GM23338 (cell line): ENCODE data around the gene SCN1B. TPM values are rescaled to one million over a fixed set of nuclear protein-coding genes. Genes with fewer than 3 reads are reported as not detected.

ENCODE experiments used
- ATAC-seq: fragments of 200-7000 bp; cut with Tn5 transposase; 3 replicates; pipeline ENCODE4 v1.9.1; 2020
- DNase-seq: peaks from one replicate; pipeline ENCODE4 v3.0.0-alpha.2; 2015; ENCODE audit warnings: low spot score
- H2AFZ ChIP-seq: fragments of 200-600 bp; sonication (generic); 2 replicates; pipeline ENCODE4 v1.8.0; 2016; ENCODE audit warnings: antibody characterized with exemption, mild to moderate bottlenecking, moderate library complexity
- H3F3A ChIP-seq: fragments of 200-600 bp; sonication (generic); replicated peaks from 2 replicates; pipeline ENCODE4 v1.8.0; 2017; ENCODE audit warnings: antibody characterized with exemption, mixed run types, low read depth
- H3K27ac ChIP-seq: fragments of 200-600 bp; sonication (generic); 2 replicates; pipeline ENCODE4 v1.6.1; 2016; ENCODE audit warnings: low read depth
- H3K27me3 ChIP-seq: fragments of 200-600 bp; sonication (generic); 2 replicates; pipeline ENCODE4 v1.8.0; 2016; ENCODE audit warnings: mild to moderate bottlenecking, mixed run types, moderate library complexity; ENCODE audit not compliant: insufficient read depth
- H3K36me3 ChIP-seq: fragments of 200-600 bp; sonication (generic); 2 replicates; pipeline ENCODE4 v1.8.0; 2016; ENCODE audit warnings: mild to moderate bottlenecking; ENCODE audit not compliant: insufficient read depth
- H3K4me1 ChIP-seq: fragments of 200-600 bp; sonication (generic); 2 replicates; pipeline ENCODE4 v1.8.0; 2016; ENCODE audit warnings: mild to moderate bottlenecking, moderate library complexity; ENCODE audit not compliant: insufficient read depth
- H3K4me2 ChIP-seq: fragments of 200-600 bp; sonication (generic); 2 replicates; pipeline ENCODE4 v1.7.1; 2017; ENCODE audit warnings: mixed run types
- H3K4me3 ChIP-seq: fragments of 200-600 bp; sonication (generic); 2 replicates; pipeline ENCODE4 v1.6.1; 2016; ENCODE audit warnings: mixed run types
- H3K79me2 ChIP-seq: fragments of 200-600 bp; sonication (generic); replicated peaks from 2 replicates; pipeline ENCODE4 v1.8.0; 2017; ENCODE audit warnings: mild to moderate bottlenecking; ENCODE audit not compliant: insufficient read depth
- H3K9me2 ChIP-seq: fragments of 200-600 bp; sonication (generic); 2 replicates; pipeline ENCODE4 v1.8.0; 2017; ENCODE audit not compliant: insufficient read depth
- H4K20me1 ChIP-seq: fragments of 200-600 bp; sonication (generic); replicated peaks from 2 replicates; pipeline ENCODE4 v1.8.0; 2017; ENCODE audit warnings: mild to moderate bottlenecking; ENCODE audit not compliant: insufficient read depth
- H3K27ac Mint-ChIP-seq: 2 replicates; pipeline ENCODE4 v1.8.0; 2020; ENCODE audit warnings: inconsistent platforms, mild to moderate bottlenecking, moderate library complexity, mixed read lengths
- H3K27me3 Mint-ChIP-seq: 3 replicates; pipeline ENCODE4 v1.8.0; 2022; ENCODE audit warnings: low read depth, mild to moderate bottlenecking, moderate library complexity, mixed read lengths, inconsistent platforms; ENCODE audit not compliant: insufficient read depth, poor library complexity
- H3K36me3 Mint-ChIP-seq: 3 replicates; pipeline ENCODE4 v1.8.0; 2021; ENCODE audit warnings: low read depth, mild to moderate bottlenecking, inconsistent platforms, moderate library complexity, mixed read lengths
- H3K4me1 Mint-ChIP-seq: 3 replicates; pipeline ENCODE4 v1.8.0; 2020; ENCODE audit warnings: mild to moderate bottlenecking, inconsistent platforms, mixed read lengths
- H3K4me3 Mint-ChIP-seq: 3 replicates; pipeline ENCODE4 v1.8.0; 2021; ENCODE audit warnings: moderate library complexity, mild to moderate bottlenecking, inconsistent platforms, mixed read lengths
- H3K9me3 Mint-ChIP-seq: 3 replicates; pipeline ENCODE4 v1.8.0; 2020; ENCODE audit warnings: moderate library complexity, mild to moderate bottlenecking, inconsistent platforms, mixed read lengths
- CREB1 ChIP-seq: fragments of 250-450 bp; sonication (Bioruptor Pico); IDR thresholded peaks from 2 replicates; pipeline ENCODE4 v1.5.0; 2020; ENCODE audit warnings: low read depth, mild to moderate bottlenecking, moderate library complexity
- EZH2 ChIP-seq: fragments of 200-600 bp; sonication (generic); IDR thresholded peaks from one replicate; pipeline ENCODE4 v1.8.0; 2017; ENCODE audit warnings: antibody characterized with exemption, mild to moderate bottlenecking, low read depth; ENCODE audit not compliant: unreplicated experiment
- EZH2phosphoT487 ChIP-seq: fragments of 200-600 bp; sonication (generic); IDR thresholded peaks from one replicate; pipeline ENCODE4 v1.8.1; 2018; ENCODE audit warnings: antibody characterized with exemption; ENCODE audit not compliant: unreplicated experiment
- JUNB ChIP-seq: IDR thresholded peaks from one replicate; pipeline ENCODE4 v1.6.1; 2016; ENCODE audit warnings: antibody characterized with exemption; ENCODE audit not compliant: unreplicated experiment
- NANOG ChIP-seq: IDR thresholded peaks from 2 replicates; pipeline ENCODE4 v1.6.1; 2016; ENCODE audit warnings: antibody characterized with exemption, borderline replicate concordance
- POLR2AphosphoS5 ChIP-seq: IDR thresholded peaks from 2 replicates; pipeline ENCODE4 v1.6.1; 2016; ENCODE audit warnings: antibody characterized with exemption, low read depth
- STAT1 ChIP-seq: IDR thresholded peaks from one replicate; pipeline ENCODE4 v1.6.1; 2016; ENCODE audit warnings: antibody characterized with exemption; ENCODE audit not compliant: unreplicated experiment
- ZNF114 ChIP-seq: fragments of 250-450 bp; sonication (Bioruptor Pico); IDR thresholded peaks from 2 replicates; pipeline ENCODE4 v1.5.0; 2020; ENCODE audit warnings: mild to moderate bottlenecking, moderate library complexity
- ZNF331 ChIP-seq: fragments of 250-450 bp; sonication (Bioruptor Pico); IDR thresholded peaks from 2 replicates; pipeline ENCODE4 v1.5.0; 2020; ENCODE audit warnings: low read depth, mild to moderate bottlenecking, moderate library complexity
- polyA plus RNA-seq: library from polyadenylated mRNA; unstranded; fragments of >200 nt; fragmentation: Nextera tagmentation; extraction: Ambion mirVana; gene quantifications from 2 replicates; pipeline ENCODE4 v1.2.1, GENCODE V29; 2016
- total RNA-seq: library from RNA; depleted of rRNA; stranded (reverse); fragments of >200 nt; shearing (Covaris generic); gene quantifications from 2 replicates; pipeline ENCODE4 v1.2.3, GENCODE V29; 2014
- TF ChIP-seq, protein P1 (sequence below), 2 experiments: fragments of 200-600 bp in 1 of 2; sonication (generic) in 1 of 2; conservative IDR thresholded peaks; 2 replicates each; pipeline versions ENCODE4 v1.5.1 to v1.6.1; 2016 to 2017; ENCODE audit warnings: antibody characterized with exemption in 2 of 2, low read depth in 2 of 2, mild to moderate bottlenecking in 2 of 2, moderate library complexity in 1 of 2
- TF ChIP-seq, protein P2 (sequence below): IDR thresholded peaks from one replicate; pipeline ENCODE4 v1.6.1; 2018; ENCODE audit warnings: antibody characterized with exemption; ENCODE audit not compliant: unreplicated experiment
- TF ChIP-seq, protein P3 (sequence below): fragments of 250-450 bp; sonication (Bioruptor Pico); IDR thresholded peaks from 2 replicates; pipeline ENCODE4 v1.5.0; 2020; ENCODE audit warnings: mild to moderate bottlenecking, moderate library complexity
- TF ChIP-seq, protein P4 (sequence below): IDR thresholded peaks from 2 replicates; pipeline ENCODE4 v1.6.1; 2016; ENCODE audit warnings: antibody characterized with exemption

SCN1B gene
- total and polyA plus RNA-seq, 2 experiments from 2014 or later: 1.7 to 4.8 TPM

DNA sequence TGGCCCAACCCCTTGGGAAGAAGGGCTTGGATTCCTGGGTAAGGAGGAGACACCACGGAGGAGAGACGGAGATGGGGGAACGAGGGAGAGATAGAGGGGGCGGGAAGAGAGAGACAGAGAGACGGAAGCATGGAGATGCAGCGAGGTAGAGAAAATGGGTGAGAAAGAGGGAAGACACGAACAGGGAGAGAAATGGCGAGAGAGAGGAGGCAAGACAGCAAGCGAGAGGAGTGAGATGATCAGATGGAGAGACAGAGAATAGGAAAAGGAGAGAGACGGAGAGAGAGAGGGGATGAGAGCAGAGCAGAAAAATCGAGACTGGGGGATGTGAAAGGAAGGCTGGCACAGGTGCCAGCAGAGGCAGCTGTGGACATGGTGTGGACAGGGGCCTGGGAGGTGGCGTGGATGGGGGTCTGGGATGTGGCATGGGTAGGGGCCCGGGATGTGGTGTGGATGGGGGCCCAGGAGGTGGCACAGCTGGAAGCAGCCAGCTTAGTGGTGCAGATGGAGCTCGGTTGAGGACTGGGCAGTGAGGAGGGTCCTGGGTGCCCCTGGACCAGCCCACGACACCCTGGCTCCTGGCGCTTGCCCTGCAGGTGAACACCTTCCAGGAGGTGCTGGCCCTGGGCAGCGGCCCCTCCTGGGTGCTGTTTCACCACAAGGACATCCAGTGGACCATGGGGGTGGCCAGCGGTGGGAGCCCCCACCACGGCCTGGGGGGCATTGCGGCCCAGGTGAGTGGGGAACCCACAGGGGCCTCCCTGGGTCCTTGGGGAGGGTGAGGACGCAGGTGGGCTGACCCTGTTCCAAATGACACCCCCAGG lies 45.1 kb downstream of the SCN1B start:
- no peaks in the 10 kb centered on the region for H3K9me2 ChIP-seq
- Mint-ChIP-seq H3K27me3 (peaks cover 17% of the 10 kb centered on the region), H3K36me3 (no peaks in the 10 kb centered on the region; the same call in 2 of the 3 replicates), H3K4me1 (no peaks in the 10 kb centered on the region), H3K27ac (no peak overlapping the region), H3K4me3 (no peak overlapping the region), H3K9me3 (peaks cover 2% of the 10 kb centered on the region; the same call in 1 of the 3 replicates)
- H3K4me2 ChIP-seq: no peak overlapping the region
- no peaks in the 10 kb centered on the region for H3K36me3 ChIP-seq
- H3K4me1 ChIP-seq: no peaks in the 10 kb centered on the region
- no peak overlapping the region for H3K4me3 ChIP-seq
- DNase-seq (no peak), ATAC-seq (no peak)
- H3F3A ChIP-seq: no peaks in the 10 kb centered on the region
- TF ChIP-seq POLR2AphosphoS5: no peak
- TF ChIP-seq, protein P1, sequence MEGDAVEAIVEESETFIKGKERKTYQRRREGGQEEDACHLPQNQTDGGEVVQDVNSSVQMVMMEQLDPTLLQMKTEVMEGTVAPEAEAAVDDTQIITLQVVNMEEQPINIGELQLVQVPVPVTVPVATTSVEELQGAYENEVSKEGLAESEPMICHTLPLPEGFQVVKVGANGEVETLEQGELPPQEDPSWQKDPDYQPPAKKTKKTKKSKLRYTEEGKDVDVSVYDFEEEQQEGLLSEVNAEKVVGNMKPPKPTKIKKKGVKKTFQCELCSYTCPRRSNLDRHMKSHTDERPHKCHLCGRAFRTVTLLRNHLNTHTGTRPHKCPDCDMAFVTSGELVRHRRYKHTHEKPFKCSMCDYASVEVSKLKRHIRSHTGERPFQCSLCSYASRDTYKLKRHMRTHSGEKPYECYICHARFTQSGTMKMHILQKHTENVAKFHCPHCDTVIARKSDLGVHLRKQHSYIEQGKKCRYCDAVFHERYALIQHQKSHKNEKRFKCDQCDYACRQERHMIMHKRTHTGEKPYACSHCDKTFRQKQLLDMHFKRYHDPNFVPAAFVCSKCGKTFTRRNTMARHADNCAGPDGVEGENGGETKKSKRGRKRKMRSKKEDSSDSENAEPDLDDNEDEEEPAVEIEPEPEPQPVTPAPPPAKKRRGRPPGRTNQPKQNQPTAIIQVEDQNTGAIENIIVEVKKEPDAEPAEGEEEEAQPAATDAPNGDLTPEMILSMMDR (conservative IDR thresholded peaks at IDR 0.05; ENCODE audit: low read depth in 2 of 2): no peak
- TF ChIP-seq, protein P2, sequence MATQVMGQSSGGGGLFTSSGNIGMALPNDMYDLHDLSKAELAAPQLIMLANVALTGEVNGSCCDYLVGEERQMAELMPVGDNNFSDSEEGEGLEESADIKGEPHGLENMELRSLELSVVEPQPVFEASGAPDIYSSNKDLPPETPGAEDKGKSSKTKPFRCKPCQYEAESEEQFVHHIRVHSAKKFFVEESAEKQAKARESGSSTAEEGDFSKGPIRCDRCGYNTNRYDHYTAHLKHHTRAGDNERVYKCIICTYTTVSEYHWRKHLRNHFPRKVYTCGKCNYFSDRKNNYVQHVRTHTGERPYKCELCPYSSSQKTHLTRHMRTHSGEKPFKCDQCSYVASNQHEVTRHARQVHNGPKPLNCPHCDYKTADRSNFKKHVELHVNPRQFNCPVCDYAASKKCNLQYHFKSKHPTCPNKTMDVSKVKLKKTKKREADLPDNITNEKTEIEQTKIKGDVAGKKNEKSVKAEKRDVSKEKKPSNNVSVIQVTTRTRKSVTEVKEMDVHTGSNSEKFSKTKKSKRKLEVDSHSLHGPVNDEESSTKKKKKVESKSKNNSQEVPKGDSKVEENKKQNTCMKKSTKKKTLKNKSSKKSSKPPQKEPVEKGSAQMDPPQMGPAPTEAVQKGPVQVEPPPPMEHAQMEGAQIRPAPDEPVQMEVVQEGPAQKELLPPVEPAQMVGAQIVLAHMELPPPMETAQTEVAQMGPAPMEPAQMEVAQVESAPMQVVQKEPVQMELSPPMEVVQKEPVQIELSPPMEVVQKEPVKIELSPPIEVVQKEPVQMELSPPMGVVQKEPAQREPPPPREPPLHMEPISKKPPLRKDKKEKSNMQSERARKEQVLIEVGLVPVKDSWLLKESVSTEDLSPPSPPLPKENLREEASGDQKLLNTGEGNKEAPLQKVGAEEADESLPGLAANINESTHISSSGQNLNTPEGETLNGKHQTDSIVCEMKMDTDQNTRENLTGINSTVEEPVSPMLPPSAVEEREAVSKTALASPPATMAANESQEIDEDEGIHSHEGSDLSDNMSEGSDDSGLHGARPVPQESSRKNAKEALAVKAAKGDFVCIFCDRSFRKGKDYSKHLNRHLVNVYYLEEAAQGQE: no peak
- no peak for TF ChIP-seq EZH2phosphoT487
- TF ChIP-seq STAT1: no peak
- no peak for TF ChIP-seq JUNB
- TF ChIP-seq ZNF114: no peak
- no peak for TF ChIP-seq CREB1 (CRISPR knock-in tag)
- no peak for TF ChIP-seq EZH2
- no peak for TF ChIP-seq NANOG
- TF ChIP-seq, protein P3, sequence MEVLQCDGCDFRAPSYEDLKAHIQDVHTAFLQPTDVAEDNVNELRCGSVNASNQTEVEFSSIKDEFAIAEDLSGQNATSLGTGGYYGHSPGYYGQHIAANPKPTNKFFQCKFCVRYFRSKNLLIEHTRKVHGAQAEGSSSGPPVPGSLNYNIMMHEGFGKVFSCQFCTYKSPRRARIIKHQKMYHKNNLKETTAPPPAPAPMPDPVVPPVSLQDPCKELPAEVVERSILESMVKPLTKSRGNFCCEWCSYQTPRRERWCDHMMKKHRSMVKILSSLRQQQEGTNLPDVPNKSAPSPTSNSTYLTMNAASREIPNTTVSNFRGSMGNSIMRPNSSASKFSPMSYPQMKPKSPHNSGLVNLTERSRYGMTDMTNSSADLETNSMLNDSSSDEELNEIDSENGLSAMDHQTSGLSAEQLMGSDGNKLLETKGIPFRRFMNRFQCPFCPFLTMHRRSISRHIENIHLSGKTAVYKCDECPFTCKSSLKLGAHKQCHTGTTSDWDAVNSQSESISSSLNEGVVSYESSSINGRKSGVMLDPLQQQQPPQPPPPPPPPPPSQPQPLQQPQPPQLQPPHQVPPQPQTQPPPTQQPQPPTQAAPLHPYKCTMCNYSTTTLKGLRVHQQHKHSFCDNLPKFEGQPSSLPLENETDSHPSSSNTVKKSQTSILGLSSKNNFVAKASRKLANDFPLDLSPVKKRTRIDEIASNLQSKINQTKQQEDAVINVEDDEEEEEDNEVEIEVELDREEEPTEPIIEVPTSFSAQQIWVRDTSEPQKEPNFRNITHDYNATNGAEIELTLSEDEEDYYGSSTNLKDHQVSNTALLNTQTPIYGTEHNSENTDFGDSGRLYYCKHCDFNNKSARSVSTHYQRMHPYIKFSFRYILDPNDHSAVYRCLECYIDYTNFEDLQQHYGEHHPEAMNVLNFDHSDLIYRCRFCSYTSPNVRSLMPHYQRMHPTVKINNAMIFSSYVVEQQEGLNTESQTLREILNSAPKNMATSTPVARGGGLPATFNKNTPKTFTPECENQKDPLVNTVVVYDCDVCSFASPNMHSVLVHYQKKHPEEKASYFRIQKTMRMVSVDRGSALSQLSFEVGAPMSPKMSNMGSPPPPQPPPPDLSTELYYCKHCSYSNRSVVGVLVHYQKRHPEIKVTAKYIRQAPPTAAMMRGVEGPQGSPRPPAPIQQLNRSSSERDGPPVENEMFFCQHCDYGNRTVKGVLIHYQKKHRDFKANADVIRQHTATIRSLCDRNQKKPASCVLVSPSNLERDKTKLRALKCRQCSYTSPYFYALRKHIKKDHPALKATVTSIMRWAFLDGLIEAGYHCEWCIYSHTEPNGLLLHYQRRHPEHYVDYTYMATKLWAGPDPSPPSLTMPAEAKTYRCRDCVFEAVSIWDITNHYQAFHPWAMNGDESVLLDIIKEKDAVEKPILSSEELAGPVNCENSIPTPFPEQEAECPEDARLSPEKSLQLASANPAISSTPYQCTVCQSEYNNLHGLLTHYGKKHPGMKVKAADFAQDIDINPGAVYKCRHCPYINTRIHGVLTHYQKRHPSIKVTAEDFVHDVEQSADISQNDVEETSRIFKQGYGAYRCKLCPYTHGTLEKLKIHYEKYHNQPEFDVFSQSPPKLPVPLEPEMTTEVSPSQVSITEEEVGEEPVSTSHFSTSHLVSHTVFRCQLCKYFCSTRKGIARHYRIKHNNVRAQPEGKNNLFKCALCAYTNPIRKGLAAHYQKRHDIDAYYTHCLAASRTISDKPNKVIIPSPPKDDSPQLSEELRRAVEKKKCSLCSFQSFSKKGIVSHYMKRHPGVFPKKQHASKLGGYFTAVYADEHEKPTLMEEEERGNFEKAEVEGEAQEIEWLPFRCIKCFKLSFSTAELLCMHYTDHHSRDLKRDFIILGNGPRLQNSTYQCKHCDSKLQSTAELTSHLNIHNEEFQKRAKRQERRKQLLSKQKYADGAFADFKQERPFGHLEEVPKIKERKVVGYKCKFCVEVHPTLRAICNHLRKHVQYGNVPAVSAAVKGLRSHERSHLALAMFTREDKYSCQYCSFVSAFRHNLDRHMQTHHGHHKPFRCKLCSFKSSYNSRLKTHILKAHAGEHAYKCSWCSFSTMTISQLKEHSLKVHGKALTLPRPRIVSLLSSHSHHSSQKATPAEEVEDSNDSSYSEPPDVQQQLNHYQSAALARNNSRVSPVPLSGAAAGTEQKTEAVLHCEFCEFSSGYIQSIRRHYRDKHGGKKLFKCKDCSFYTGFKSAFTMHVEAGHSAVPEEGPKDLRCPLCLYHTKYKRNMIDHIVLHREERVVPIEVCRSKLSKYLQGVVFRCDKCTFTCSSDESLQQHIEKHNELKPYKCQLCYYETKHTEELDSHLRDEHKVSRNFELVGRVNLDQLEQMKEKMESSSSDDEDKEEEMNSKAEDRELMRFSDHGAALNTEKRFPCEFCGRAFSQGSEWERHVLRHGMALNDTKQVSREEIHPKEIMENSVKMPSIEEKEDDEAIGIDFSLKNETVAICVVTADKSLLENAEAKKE (CRISPR knock-in tag): no peak
- no peak for TF ChIP-seq ZNF331 (CRISPR knock-in tag)
- TF ChIP-seq, protein P4, sequence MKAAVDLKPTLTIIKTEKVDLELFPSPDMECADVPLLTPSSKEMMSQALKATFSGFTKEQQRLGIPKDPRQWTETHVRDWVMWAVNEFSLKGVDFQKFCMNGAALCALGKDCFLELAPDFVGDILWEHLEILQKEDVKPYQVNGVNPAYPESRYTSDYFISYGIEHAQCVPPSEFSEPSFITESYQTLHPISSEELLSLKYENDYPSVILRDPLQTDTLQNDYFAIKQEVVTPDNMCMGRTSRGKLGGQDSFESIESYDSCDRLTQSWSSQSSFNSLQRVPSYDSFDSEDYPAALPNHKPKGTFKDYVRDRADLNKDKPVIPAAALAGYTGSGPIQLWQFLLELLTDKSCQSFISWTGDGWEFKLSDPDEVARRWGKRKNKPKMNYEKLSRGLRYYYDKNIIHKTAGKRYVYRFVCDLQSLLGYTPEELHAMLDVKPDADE: no peak
- H4K20me1 ChIP-seq: no peaks in the 10 kb centered on the region
- no peaks in the 10 kb centered on the region for H3K79me2 ChIP-seq
- H3K27ac ChIP-seq: no peak overlapping the region
- no peak overlapping the region for H2AFZ ChIP-seq
- H3K27me3 ChIP-seq: no peaks in the 10 kb centered on the region
